Transverse colon (tissue), 4 donors: ENCODE measurements around the gene C7orf25. TPM values are rescaled to one million over a fixed set of nuclear protein-coding genes. Genes with fewer than 3 reads are reported as not detected.
"Not testable (repeated sequence)": the region's sequence is repeated elsewhere in the genome, so short reads cannot be mapped to it uniquely, and the experiment has no call there.

ENCODE experiments used
- DNase-seq: peaks from one replicate; pipeline ENCODE4 v3.0.0-alpha.2; 2019
- H3K27ac ChIP-seq, 4 donors: fragments of 200-600 bp; sonication (generic); 2 replicates each; pipeline ENCODE4 v1.5.1; 2016 to 2018; ENCODE audit warnings: inconsistent platforms in 4 of 4
- H3K27me3 ChIP-seq: fragments of 200-600 bp; sonication (generic); 2 replicates; pipeline ENCODE4 v1.5.1; 2017; ENCODE audit warnings: inconsistent platforms
- H3K36me3 ChIP-seq, 4 donors: fragments of 200-600 bp; sonication (generic); 2 replicates each; pipeline ENCODE4 v1.5.1; 2017 to 2019; ENCODE audit warnings: inconsistent platforms in 4 of 4
- H3K4me1 ChIP-seq, 4 donors: fragments of 200-600 bp; sonication (generic); 2 replicates each; pipeline ENCODE4 v1.5.1; 2017 to 2020; ENCODE audit warnings: inconsistent platforms in 4 of 4
- H3K4me3 ChIP-seq, 4 donors: fragments of 200-600 bp; sonication (generic); 1 replicate in 1 of 4; 2 replicates in 3 of 4; pipeline versions ENCODE4 v1.5.1 to v1.6.1; 2017 to 2019; ENCODE audit warnings: inconsistent platforms in 4 of 4
- H3K9me3 ChIP-seq, 2 donors: fragments of 200-600 bp; sonication (generic); 2 replicates each; pipeline ENCODE4 v1.5.1; 2017 to 2019; ENCODE audit warnings: inconsistent platforms in 2 of 2
- CTCF ChIP-seq, 5 experiments: fragments of 200-600 bp in 3 of 5; fragments of 450-650 bp in 2 of 5; sonication (generic) in 3 of 5; IDR thresholded peaks; 1 replicate in 2 of 5; 2 replicates in 3 of 5; pipeline ENCODE4 v1.5.1; 2016 to 2017; ENCODE audit warnings: antibody characterized with exemption in 5 of 5, inconsistent platforms in 3 of 5, mild to moderate bottlenecking in 2 of 5, moderate library complexity in 1 of 5
- EP300 ChIP-seq: sonication (generic); formaldehyde crosslinking; IDR thresholded peaks from one replicate; pipeline ENCODE4 v1.6.1; 2017; ENCODE audit warnings: antibody characterized with exemption, low read depth
- POLR2A ChIP-seq: fragments of 450-650 bp; IDR thresholded peaks from one replicate; pipeline ENCODE4 v1.6.1; 2016; ENCODE audit warnings: antibody characterized with exemption, mild to moderate bottlenecking, moderate library complexity
- POLR2AphosphoS5 ChIP-seq, 3 donors: sonication (generic); formaldehyde crosslinking; IDR thresholded peaks; one replicate each; pipeline ENCODE4 v1.6.1; 2016; ENCODE audit warnings: antibody characterized with exemption in 3 of 3
- WGBS, 2 donors: methylation state at CpG; one replicate each; pipeline ENCODE4 v1.1.5; 2018; ENCODE audit warnings: low coverage in 1 of 2; 5-methylcytosine and 5-hydroxymethylcytosine counted together
- in situ Hi-C, 4 donors: fragments of 200-750 bp; cut with MboI; loops; one replicate each; pipeline versions ENCODE4 v1.15.0 to v1.15.1; 2017; ENCODE audit warnings: low sequenced_read_pairs in 3 of 4, low pct_ligation_motif_present in 1 of 4, low pct_unique_long_range_greater_than_20kb in 1 of 4
- intact Hi-C: fragments of 100-400 bp; cut with DNase I; formaldehyde crosslinking; loops from one replicate; pipeline ENCODE4 v1.15.1; 2023; ENCODE audit warnings: low total_unique reads
- total RNA-seq, 4 donors: library from RNA; depleted of rRNA; stranded (reverse); fragments of >200 nt; gene quantifications; one replicate each; pipeline ENCODE4 v1.1.0, GENCODE V29; 2016

C7orf25 gene
- total RNA-seq, 4 donors from 2014 or later: 7.0 to 11.6 (median 9.7) TPM

- Histone ChIP-seq H3K4me3 (no peak overlapping the region), H3K36me3 (no peaks in the 10 kb centered on the region), H3K27ac (no peak overlapping the region), H3K4me1 (peaks cover 0 to 15% (median 5%) of the 10 kb centered on the region in 4 donors), H3K27me3 (no peaks in the 10 kb centered on the region), H3K9me3 (no peaks in the 10 kb centered on the region)
- TF ChIP-seq EP300 (no peak), POLR2A (no peak), POLR2AphosphoS5 (IDR thresholded peaks at IDR 0.05) (no peak), CTCF (IDR thresholded peaks at IDR 0.05) (no peak)
- in situ Hi-C loops (no loop called here), intact Hi-C loops (no loop called here)
- DNase-seq: no peak
Observed at GRCh38 chr7:42886893-42887505, 24.9 kb downstream of the C7orf25 start.

- in situ Hi-C loops (no loop called here), intact Hi-C loops (no loop called here)
- TF ChIP-seq EP300: no peak
- TF ChIP-seq CTCF (IDR thresholded peaks at IDR 0.05): peak in 1 of 5 experiments; percentile 21
- TF ChIP-seq POLR2A: no peak
- TF ChIP-seq POLR2AphosphoS5 (IDR thresholded peaks at IDR 0.05): no peak
- Histone ChIP-seq H3K27ac (no peak overlapping the region), H3K27me3 (no peaks in the 10 kb centered on the region), H3K36me3 (no peaks in the 10 kb centered on the region), H3K4me1 (peaks cover 0 to 15% (median 5%) of the 10 kb centered on the region in 4 donors), H3K9me3 (no peaks in the 10 kb centered on the region), H3K4me3 (no peak overlapping the region)
- DNase-seq: no peak
- WGBS, 2 donors: 68 to 100% methylated on average over 1 to 2 of the region's 2 CpGs
Observed at GRCh38 chr7:42886129-42886528, 25.7 kb downstream of the C7orf25 start.

- in situ Hi-C loops: not testable (repeated sequence)
Observed at GRCh38 chr7:42885183-42885582, 26.7 kb downstream of the C7orf25 start.

GRCh38 chr7:42883950-42884349, 27.9 kb downstream of the C7orf25 start:
- intact Hi-C loops: no loop called here
- 87% methylated on average over 6 of the region's 6 CpGs; no CpG with 5 or more reads in 1 of the 2 donors for WGBS, 2 donors
- in situ Hi-C loops: no loop called here
- Histone ChIP-seq H3K27ac (no peak overlapping the region), H3K27me3 (no peaks in the 10 kb centered on the region), H3K4me3 (no peak overlapping the region), H3K36me3 (no peaks in the 10 kb centered on the region), H3K9me3 (no peaks in the 10 kb centered on the region), H3K4me1 (peaks cover 0 to 8% (median 4%) of the 10 kb centered on the region in 4 donors)
- TF ChIP-seq POLR2A: no peak
- no peak for TF ChIP-seq POLR2AphosphoS5 (IDR thresholded peaks at IDR 0.05)
- no peak for TF ChIP-seq CTCF (IDR thresholded peaks at IDR 0.05)
- no peak for TF ChIP-seq EP300
- DNase-seq: no peak

More at GRCh38 chr7:42885183-42885582, 26.7 kb downstream of the C7orf25 start:
- H3K36me3 ChIP-seq, DNase-seq, intact Hi-C loops, H3K27ac ChIP-seq, H3K27me3 ChIP-seq, H3K9me3 ChIP-seq, H3K4me3 ChIP-seq: not testable (repeated sequence)
- H3K4me1 ChIP-seq: peaks cover 0 to 15% (median 5%) of the 10 kb centered on the region in 4 donors
- WGBS, 2 donors: 86 to 94% methylated on average over 4 to 8 of the region's 8 CpGs

GRCh38 chr7:42880392-42880791, 31.5 kb downstream of the C7orf25 start:
- Histone ChIP-seq H3K4me1 (no peaks in the 10 kb centered on the region), H3K27ac (no peak overlapping the region), H3K9me3 (no peaks in the 10 kb centered on the region), H3K27me3 (no peaks in the 10 kb centered on the region), H3K4me3 (no peak overlapping the region), H3K36me3 (no peaks in the 10 kb centered on the region)
- 56 to 74% methylated on average over 2 of the region's 2 CpGs for WGBS, 2 donors
- in situ Hi-C loops: no loop called here
- no peak for DNase-seq
- TF ChIP-seq EP300: no peak
- no peak for TF ChIP-seq POLR2A
- TF ChIP-seq CTCF (IDR thresholded peaks at IDR 0.05): no peak
- no peak for TF ChIP-seq POLR2AphosphoS5 (IDR thresholded peaks at IDR 0.05)
- intact Hi-C loops: no loop called here
